Endodermal cell (in vitro differentiated cells): ENCODE data around the gene GPR61. TPM values are rescaled to one million over a fixed set of nuclear protein-coding genes. Genes with fewer than 3 reads are reported as not detected.

Experiments
- DNase-seq: peaks from one replicate; pipeline ENCODE4 v3.0.0-alpha.2; 2017
- H3K27ac ChIP-seq: 2 replicates; pipeline ENCODE4 v1.5.1; 2013; ENCODE audit warnings: mild to moderate bottlenecking, low read depth, low read length, moderate library complexity
- H3K27me3 ChIP-seq: 2 replicates; pipeline ENCODE4 v1.6.1; 2013; ENCODE audit warnings: mild to moderate bottlenecking, low read length, moderate library complexity; ENCODE audit not compliant: insufficient read depth, control insufficient read depth, poor library complexity, severe bottlenecking
- H3K36me3 ChIP-seq: 2 replicates; pipeline ENCODE4 v1.7.0; 2013; ENCODE audit warnings: mild to moderate bottlenecking, low read length, moderate library complexity; ENCODE audit not compliant: control insufficient read depth, insufficient read depth
- H3K4me1 ChIP-seq: one replicate; pipeline ENCODE4 v1.7.0; 2013; ENCODE audit warnings: low read length; ENCODE audit not compliant: control insufficient read depth, insufficient read depth
- H3K4me3 ChIP-seq: 2 replicates; pipeline ENCODE4 v1.5.1; 2013; ENCODE audit warnings: mild to moderate bottlenecking, low read length, moderate library complexity
- H3K9ac ChIP-seq: 2 replicates; pipeline ENCODE4 v1.6.1; 2013; ENCODE audit warnings: mild to moderate bottlenecking, low read length, moderate library complexity; ENCODE audit not compliant: poor library complexity, severe bottlenecking; ENCODE audit errors: extremely low read depth
- H3K9me3 ChIP-seq: 2 replicates; pipeline ENCODE4 v1.6.1; 2013; ENCODE audit warnings: mild to moderate bottlenecking, low read length, moderate library complexity; ENCODE audit not compliant: control insufficient read depth
- H3K27ac Mint-ChIP-seq: 2 replicates; pipeline ENCODE4 v1.8.0; 2020; ENCODE audit warnings: mixed read lengths
- H3K27me3 Mint-ChIP-seq: 2 replicates; pipeline ENCODE4 v1.8.0; 2021; ENCODE audit warnings: mild to moderate bottlenecking, mixed read lengths; ENCODE audit not compliant: insufficient read depth
- H3K36me3 Mint-ChIP-seq: 2 replicates; pipeline ENCODE4 v1.8.0; 2020; ENCODE audit warnings: low read depth, mixed read lengths
- H3K4me1 Mint-ChIP-seq: 2 replicates; pipeline ENCODE4 v1.8.0; 2020; ENCODE audit warnings: mixed read lengths
- H3K4me3 Mint-ChIP-seq: 2 replicates; pipeline ENCODE4 v1.8.0; 2020; ENCODE audit warnings: mild to moderate bottlenecking, moderate library complexity, mixed read lengths
- H3K9me3 Mint-ChIP-seq: 2 replicates; pipeline ENCODE4 v1.8.0; 2020; ENCODE audit warnings: mild to moderate bottlenecking, mixed read lengths
- CTCF ChIP-seq: fragments of 200-600 bp; sonication (generic); conservative IDR thresholded peaks from 2 replicates; pipeline ENCODE4 v1.5.0; 2021; ENCODE audit warnings: antibody characterized with exemption, mild to moderate bottlenecking
- WGBS, 2 experiments: methylation state at CpG; one replicate each; pipeline versions ENCODE4 v1.1.5 to v1.1.7; 2013; ENCODE audit warnings: missing lambda C conversion rate in 2 of 2, mixed read lengths in 1 of 2; ENCODE audit not compliant: insufficient coverage in 1 of 2, insufficient read length in 1 of 2; 5-methylcytosine and 5-hydroxymethylcytosine counted together
- total RNA-seq, 2 donors: library from RNA; stranded (reverse); fragmentation: NEBNext Ultra II Directional in 1 of 2; extraction: Animal tissue kit (Norgen Biotek cat#: 25700) in 1 of 2; gene quantifications; 2 replicates in 1 of 2; 3 replicates in 1 of 2; pipeline ENCODE4 v1.2.1, GENCODE V29; 2021

The GPR61 gene
- total RNA-seq, 2 donors from 2014 or later, result 0.93 TPM; not detected in 1

- TF ChIP-seq CTCF, result no peak
- Histone ChIP-seq H3K9ac (no peak overlapping the region), H3K4me1 (peaks cover 4% of the 10 kb centered on the region), H3K27ac (no peak overlapping the region), H3K36me3 (peaks cover 9% of the 10 kb centered on the region), H3K27me3 (no peaks in the 10 kb centered on the region), H3K9me3 (no peaks in the 10 kb centered on the region), H3K4me3 (no peak overlapping the region)
- Mint-ChIP-seq H3K4me1 (peaks cover 27% of the 10 kb centered on the region), H3K27me3 (no peaks in the 10 kb centered on the region), H3K4me3 (no peak overlapping the region), H3K27ac (no peak overlapping the region), H3K36me3 (peaks cover 5% of the 10 kb centered on the region), H3K9me3 (no peaks in the 10 kb centered on the region)
- no peak for DNase-seq
- WGBS, 2 experiments, result 87 to 89% methylated on average over 1 of the region's 1 CpG
Measured at GRCh38 chr1:109569323-109569722, 29.7 kb downstream of the GPR61 start.

GRCh38 chr1:109570414-109570813, 30.7 kb downstream of the GPR61 start:
- H3K9ac ChIP-seq, result no peak overlapping the region
- no peak for TF ChIP-seq CTCF
- Mint-ChIP-seq H3K36me3 (peaks cover 10% of the 10 kb centered on the region), H3K4me3 (no peak overlapping the region), H3K27ac (no peak overlapping the region), H3K9me3 (no peaks in the 10 kb centered on the region), H3K4me1 (peaks cover 21% of the 10 kb centered on the region), H3K27me3 (no peaks in the 10 kb centered on the region)
- peaks cover 4% of the 10 kb centered on the region for H3K4me1 ChIP-seq
- peaks cover 18% of the 10 kb centered on the region for H3K36me3 ChIP-seq
- H3K9me3 ChIP-seq, result no peaks in the 10 kb centered on the region
- H3K27me3 ChIP-seq, result no peaks in the 10 kb centered on the region
- DNase-seq, result no peak
- H3K27ac ChIP-seq, result no peak overlapping the region
- 93 to 97% methylated on average over 2 to 3 of the region's 3 CpGs for WGBS, 2 experiments
- no peak overlapping the region for H3K4me3 ChIP-seq

GRCh38 chr1:109573785-109574184, 34.1 kb downstream of the GPR61 start:
- Histone ChIP-seq H3K4me3 (no peak overlapping the region), H3K4me1 (no peaks in the 10 kb centered on the region), H3K27me3 (no peaks in the 10 kb centered on the region), H3K36me3 (peaks cover 36% of the 10 kb centered on the region), H3K27ac (no peak overlapping the region), H3K9me3 (no peaks in the 10 kb centered on the region), H3K9ac (no peak overlapping the region)
- no peaks in the 10 kb centered on the region for H3K9me3 Mint-ChIP-seq
- no peak for DNase-seq
- WGBS, 2 experiments, result 97 to 100% methylated on average over 1 to 2 of the region's 2 CpGs
- H3K36me3 Mint-ChIP-seq, result peaks cover 28% of the 10 kb centered on the region
- H3K4me1 Mint-ChIP-seq, result no peaks in the 10 kb centered on the region
- H3K27me3 Mint-ChIP-seq, result no peaks in the 10 kb centered on the region
- H3K27ac Mint-ChIP-seq, result no peak overlapping the region
- no peak overlapping the region for H3K4me3 Mint-ChIP-seq
- TF ChIP-seq CTCF, result no peak
